ENCODE measurements around the gene KNG1. TPM values are rescaled to one million over a fixed set of nuclear protein-coding genes. Genes with fewer than 3 reads are reported as not detected.

The KNG1 gene
- total and polyA plus RNA-seq, 2 of the 8 experiments (the other 6 are each of a cell fraction or from before 2014, with no cell fraction given), result 0.05 TPM; not detected in 1

GRCh38 chr3:186783731-186784515, 66.8 kb downstream of the KNG1 start (continued):
- TF ChIP-seq PHF8 (conservative IDR thresholded peaks at IDR 0.05; ENCODE audit: low read depth, low read length) (0 out of 2 replicates have a peak, but pooled peaks have one; percentile 27), JUN (IDR thresholded peaks at IDR 0.05; ENCODE audit: low read depth, low read length) (no peak), NANOG (IDR thresholded peaks at IDR 0.05; ENCODE audit: insufficient read depth, low read depth, low read length, poor library complexity, severe bottlenecking) (no peak), POLR2AphosphoS5 (IDR thresholded peaks at IDR 0.05; ENCODE audit: low read depth, low read length) (peak; percentile 94), BRCA1 (IDR thresholded peaks at IDR 0.05; ENCODE audit: low read depth, low read length) (peak; percentile 71), CHD2 (IDR thresholded peaks at IDR 0.05; ENCODE audit: low read length) (peak; percentile 95), SAP30 (IDR thresholded peaks at IDR 0.05; ENCODE audit: insufficient read depth, insufficient replicate concordance, low read length) (peak; percentile 50), SIN3A (conservative IDR thresholded peaks at IDR 0.05 in 1 of 2, IDR thresholded peaks at IDR 0.05 in 1 of 2; ENCODE audit: low read depth in 1 of 2, low read length in 2 of 2) (0 out of 4 replicates have a peak, but pooled peaks of 1 of the 2 experiments have one; percentile 50), TAF7 (optimal IDR thresholded peaks at IDR 0.05; ENCODE audit: borderline replicate concordance, low read depth, low read length) (peak; percentile 31), ATF3 (IDR thresholded peaks at IDR 0.05; ENCODE audit: insufficient read depth, low read depth, low read length) (no peak), KDM5A (IDR thresholded peaks at IDR 0.05; ENCODE audit: low read length) (peak; percentile 29; the same call in 1 of the 2 replicates), HDAC2 (IDR thresholded peaks at IDR 0.05; ENCODE audit: borderline replicate concordance in 1 of 2, low read depth in 2 of 2, low read length in 2 of 2) (0 out of 4 replicates have a peak, but pooled peaks of 1 of the 2 experiments have one; percentile 59)

All from H1 (cell line).